Stimulated activated CD8-positive, alpha-beta memory T cell treated with anti-CD3 and anti-CD28 coated beads, Interleukin-12 subunit alpha, Interleukin-12 subunit beta, amount 100 ng/mL, for 24 hours (primary cell): ENCODE measurements around the gene RAB5B.
"Not testable (repeated sequence)": the region's sequence is repeated elsewhere in the genome, so short reads cannot be mapped to it uniquely, and the experiment has no call there.

Experiments used
- DNase-seq: peaks from one replicate; pipeline ENCODE4 v3.0.0-alpha.2; 2020; ENCODE audit errors: extremely low read depth

RAB5B gene

DNA sequence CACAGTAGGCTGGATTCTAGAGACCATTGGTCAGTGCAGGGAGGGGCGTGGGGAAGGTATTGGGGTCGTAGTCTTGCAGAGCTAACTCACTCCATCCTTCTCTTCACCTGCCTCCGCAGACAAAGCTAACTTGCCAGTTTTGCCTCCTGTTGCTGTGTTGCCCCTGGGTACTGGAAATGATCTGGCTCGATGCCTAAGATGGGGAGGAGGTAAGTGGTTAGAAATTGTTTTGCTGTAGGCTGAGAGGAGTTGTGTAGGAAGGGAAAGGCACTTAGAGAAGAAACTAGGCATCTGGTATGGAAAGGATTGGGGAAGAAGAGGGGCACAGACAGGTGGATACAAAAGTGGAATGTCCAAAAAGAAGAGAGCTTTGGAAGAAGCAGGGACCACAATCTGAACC lies 31.8 kb upstream of the RAB5B start:
- DNase-seq: no peak

DNA sequence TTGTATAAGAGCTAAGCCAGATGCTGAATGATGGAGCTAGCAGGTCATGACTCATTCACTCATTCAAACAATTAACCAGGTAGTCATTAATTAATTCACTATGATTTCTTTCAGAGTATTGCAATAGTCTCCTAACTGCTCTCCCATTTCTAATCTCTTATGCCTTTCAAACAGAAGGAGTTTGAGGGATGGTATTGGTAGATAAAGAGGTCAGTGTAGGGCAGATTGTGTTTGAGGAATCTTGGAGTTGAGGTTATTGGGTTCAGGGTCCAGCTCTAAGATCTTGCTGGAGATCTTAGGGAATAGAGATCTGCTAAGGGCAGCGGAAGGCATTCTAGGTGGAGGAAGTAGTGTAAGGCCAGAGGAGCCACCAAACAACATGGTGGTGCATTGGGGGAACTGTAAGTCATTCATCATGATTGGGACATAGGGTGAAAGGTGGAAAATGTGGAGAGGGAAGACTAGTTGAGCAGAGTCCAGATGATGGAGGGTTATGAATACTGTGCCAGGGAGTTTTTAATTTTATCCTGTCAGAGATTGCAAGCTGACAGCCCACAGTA lies 31.2 kb upstream of the RAB5B start:
- DNase-seq: no peak

DNA sequence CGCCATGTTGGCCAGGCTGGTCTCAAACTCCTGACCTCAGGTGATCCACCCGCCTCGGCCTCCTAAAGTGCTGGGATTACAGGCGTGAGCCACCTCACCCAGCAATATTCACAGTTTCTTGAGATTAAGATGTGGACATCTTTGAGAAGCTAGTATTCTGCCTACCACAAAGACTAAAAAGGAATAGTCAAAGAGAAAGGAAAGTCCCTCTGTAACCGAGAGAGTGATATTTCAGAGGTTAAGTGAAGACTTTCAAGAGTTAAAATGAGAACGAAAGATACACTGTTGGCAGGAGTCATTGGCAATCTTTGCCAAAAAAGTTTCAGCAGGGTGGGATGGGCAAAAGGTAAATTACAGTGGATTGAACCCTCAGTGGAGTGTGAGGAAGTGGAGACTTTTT lies 27.3 kb upstream of the RAB5B start:
- DNase-seq: no peak

DNA sequence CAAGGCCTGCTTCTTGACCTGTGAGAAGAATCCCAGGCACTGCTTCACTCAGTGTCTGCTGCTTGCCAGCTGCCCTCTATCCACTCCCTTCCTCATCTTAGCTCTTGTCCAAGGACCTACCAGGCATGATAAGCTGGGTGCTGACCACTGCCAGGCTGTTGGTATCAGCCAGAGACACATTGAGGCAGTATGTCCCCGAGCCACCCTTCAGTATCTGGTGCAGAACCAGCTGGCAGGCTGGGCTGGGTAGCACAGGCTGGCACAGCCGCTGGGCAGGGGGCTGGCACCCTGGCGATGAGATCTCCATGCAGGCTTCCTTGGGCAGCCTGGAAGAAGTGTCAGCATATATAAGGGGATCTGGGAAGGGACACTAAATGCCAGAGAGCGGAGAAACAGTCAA lies 18.5 kb upstream of the RAB5B start:
- DNase-seq: no peak

DNA sequence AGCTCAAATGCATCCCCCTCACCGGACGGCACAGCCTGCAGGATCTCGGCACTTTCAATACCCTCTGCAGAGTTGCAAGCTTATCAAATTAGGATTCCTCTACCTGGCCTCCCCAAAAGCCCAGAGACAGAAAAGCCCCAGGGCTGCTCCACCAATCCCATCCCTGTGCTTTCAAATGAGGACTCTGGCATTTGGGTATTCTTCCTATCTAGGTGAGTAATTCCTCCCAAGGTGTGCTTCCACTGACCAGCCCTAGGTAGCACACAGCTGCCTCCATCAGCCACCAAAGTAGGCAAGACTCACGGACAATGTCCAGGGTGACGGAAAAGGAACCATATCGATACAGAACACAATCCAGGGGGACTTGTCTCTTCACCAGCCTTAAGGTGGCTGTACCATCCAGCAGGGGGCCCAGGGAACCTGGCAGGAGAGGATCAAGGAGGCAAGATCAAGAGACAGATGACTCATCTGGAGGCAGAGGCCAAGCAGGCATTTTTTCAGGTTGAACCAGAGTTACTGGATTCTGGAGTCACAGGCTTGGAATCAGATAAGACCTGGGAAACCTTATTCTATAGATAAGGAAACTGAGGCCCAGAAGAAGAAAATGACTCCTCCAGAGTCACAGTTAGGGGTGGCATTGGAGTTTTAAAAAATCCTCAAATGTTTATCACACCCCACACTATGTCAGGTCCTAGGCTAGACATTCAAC lies 17.9 kb upstream of the RAB5B start:
- no peak for DNase-seq

DNA sequence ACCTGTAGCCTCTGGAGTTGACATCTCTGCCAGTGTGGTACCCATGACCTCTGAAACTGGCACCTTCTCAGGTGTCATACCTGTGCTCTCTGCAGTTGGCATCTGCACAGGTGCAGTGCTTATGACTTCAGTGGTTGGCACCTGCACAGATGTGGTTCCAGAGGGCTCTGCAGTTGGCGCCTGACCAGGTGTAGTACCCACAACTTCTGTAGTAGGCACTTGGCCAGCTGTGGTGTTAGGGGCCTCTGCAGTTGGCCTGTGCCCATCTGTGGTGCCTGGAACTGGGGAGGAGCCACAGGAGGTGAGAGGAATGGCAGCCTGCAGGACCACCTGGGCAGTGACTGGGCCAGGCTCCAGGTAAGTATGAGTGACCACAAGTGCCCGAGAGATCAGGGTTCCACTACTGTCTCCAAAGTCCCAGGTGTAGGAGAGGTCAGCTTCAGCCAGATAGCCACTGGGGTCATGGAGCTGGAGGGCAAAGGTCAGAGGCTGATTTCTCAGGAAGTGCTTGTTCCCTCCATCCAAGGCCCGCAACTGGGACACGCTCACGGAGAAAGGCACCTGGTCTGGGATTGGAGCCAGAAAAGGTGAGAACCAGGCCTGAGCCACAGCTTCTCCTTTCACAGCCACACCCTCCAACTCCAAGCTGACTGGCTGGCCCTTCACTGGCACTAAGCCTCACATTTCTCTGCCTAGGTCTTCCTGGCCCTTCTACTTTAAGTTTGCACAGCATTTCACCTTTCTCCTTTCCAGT lies 16.6 kb upstream of the RAB5B start:
- DNase-seq: no peak

DNA sequence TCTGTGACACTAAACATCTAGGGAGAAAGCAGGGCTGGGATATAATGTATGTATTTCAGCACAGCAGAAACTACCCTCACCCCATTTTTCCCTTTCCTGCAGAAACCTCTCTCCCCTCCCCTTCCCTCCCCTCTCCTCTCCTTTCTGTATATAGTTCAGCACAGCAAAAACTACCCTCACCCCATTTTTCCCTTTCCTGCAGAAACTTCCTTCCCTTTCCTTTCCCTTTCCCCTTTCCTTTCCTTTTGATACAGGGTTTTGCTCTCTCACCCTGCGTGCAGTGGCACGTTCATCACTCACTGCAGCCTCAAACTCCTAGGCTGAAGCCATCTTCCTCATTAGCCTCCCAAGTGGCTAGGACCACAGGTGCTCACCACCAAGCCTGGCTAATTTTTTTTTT lies 10.1 kb upstream of the RAB5B start:
- no peak for DNase-seq

DNA sequence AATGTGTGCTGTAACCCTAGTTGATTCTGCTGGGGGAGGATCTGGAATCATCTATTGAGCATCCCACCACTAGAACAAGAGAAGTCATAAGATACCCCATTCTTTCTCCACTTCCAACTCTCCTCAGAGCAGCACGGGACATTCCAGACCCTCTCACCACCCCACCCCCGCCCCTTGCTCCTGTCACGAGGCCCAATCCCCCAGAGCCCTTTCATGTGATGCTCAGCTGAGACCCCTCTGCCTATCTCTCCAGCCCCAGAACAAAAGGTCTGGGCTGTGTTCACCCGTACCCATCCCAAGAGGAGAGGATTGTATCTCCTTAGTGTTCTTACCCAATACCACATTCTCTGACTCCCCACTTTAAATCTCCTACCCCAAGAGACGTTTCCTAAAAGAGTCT lies 8.6 kb upstream of the RAB5B start:
- DNase-seq: no peak

DNA sequence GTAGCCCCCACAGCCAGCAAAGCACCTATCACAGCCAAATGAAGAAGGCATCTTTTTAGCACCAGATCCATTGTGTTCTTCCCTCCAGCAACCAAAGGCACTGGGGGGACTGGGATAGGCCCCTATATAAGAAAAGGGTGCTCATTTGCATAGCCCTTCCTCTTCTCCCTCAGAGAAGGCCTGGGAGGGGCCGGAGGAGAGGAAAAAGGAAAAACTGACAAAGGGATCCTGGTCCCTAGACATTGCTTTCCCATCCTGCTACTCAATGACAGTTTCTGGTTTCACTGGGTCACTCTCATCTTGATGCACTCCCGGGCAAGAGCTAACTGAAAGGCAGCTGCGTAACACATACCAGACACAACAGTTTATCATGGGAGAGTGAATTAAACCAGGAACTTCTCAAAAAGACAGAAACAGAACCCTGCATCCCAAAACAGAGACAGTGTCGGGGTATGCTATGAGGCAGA lies 7.9 kb upstream of the RAB5B start, which contains the start of gene PMEL:
TSS of gene PMEL (minus strand) at position 102 of the 467 bp plus-strand sequence. CDS start at position 71, 31 bp downstream.
- DNase-seq: no peak

DNA sequence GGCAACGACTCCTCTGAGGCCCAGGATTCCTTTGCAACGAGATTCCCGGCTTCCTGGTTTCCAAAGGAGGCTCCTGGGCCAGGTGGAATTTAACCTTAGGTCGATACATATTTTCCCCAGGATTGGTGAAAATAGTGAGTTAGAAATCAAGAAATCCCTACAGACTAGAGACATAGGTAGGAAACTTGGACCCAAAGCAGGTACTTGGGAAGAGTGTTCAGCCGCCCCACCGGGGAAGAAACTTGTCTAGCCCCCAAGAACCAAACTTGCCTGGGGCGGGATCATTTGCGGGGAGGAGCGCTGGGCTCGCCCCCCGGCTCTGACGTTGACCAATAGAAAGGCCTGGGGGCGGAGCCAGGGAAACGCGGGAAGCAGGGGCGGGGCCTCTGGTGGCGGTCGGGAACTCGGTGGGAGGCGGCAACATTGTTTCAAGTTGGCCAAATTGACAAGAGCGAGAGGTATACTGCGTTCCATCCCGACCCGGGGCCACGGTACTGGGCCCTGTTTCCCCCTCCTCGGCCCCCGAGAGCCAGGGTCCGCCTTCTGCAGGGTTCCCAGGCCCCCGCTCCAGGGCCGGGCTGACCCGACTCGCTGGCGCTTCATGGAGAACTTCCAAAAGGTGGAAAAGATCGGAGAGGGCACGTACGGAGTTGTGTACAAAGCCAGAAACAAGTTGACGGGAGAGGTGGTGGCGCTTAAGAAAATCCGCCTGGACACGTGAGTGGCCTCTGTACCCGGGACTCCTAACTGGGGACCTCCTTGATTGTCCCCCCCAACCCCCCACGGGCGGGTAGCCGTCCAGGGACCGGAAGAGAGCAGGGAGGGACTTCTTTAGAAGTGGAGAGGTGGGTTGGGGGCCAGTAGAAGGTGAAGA lies 7.2 kb upstream of the RAB5B start, which contains the start of gene CDK2:
TSS of gene CDK2 (plus strand) at position 423 of the 874 bp plus-strand sequence. CDS start at position 602, 179 bp downstream.
- peak; percentile 75 for DNase-seq

DNA sequence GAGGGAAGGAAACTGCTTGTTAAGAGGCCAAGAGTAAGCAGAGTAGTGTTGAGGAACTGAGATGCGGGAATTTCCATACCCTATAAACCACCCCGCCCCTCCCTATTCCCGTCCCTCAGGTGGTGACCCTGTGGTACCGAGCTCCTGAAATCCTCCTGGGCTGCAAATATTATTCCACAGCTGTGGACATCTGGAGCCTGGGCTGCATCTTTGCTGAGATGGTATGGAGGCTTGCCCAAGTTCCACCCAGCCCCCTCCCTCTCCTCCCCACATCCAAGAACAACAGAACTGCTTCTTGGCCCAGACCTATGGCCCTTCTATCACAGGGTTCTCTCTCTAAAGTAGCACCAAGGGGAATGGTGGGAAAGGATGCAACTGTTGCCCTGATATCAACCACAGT lies 4.5 kb upstream of the RAB5B start:
- DNase-seq: no peak

DNA sequence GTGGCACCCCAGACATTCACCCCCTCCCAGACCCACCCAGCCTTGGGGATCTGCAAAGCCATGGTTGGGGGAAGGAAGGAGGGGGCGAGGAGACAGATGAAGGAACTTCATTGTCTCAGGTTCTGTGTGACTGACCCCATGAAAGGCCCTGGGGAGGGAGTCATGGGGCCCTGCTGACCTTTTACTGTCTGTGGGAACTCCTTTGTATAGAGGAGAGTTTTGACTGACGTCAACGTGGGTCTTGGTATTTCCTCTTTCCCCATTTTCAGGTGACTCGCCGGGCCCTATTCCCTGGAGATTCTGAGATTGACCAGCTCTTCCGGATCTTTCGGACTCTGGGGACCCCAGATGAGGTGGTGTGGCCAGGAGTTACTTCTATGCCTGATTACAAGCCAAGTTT lies 3.1 kb upstream of the RAB5B start:
- DNase-seq: no peak

DNA sequence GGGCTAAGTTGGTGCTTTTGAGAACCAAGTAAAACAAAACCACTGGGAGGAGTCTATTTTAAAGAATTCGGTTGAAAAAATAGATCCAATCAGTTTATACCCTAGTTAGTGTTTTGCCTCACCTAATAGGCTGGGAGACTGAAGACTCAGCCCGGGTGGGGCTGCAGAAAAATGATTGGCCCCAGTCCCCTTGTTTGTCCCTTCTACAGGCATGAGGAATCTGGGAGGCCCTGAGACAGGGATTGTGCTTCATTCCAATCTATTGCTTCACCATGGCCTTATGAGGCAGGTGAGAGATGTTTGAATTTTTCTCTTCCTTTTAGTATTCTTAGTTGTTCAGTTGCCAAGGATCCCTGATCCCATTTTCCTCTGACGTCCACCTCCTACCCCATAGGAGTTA lies 1.8 kb upstream of the RAB5B start:
- DNase-seq: no peak

DNA sequence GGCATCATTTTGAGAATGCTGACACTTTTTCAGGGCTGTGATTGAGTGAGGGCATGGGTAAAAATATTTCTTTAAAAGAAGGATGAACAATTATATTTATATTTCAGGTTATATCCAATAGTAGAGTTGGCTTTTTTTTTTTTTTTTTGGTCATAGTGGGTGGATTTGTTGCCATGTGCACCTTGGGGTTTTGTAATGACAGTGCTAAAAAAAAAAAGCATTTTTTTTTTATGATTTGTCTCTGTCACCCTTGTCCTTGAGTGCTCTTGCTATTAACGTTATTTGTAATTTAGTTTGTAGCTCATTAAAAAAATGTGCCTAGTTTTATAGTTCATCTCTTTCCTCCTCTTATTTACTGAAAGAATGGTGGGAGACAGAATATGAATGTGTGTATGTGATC lies 1.4 kb upstream of the RAB5B start:
- DNase-seq: no peak

DNA sequence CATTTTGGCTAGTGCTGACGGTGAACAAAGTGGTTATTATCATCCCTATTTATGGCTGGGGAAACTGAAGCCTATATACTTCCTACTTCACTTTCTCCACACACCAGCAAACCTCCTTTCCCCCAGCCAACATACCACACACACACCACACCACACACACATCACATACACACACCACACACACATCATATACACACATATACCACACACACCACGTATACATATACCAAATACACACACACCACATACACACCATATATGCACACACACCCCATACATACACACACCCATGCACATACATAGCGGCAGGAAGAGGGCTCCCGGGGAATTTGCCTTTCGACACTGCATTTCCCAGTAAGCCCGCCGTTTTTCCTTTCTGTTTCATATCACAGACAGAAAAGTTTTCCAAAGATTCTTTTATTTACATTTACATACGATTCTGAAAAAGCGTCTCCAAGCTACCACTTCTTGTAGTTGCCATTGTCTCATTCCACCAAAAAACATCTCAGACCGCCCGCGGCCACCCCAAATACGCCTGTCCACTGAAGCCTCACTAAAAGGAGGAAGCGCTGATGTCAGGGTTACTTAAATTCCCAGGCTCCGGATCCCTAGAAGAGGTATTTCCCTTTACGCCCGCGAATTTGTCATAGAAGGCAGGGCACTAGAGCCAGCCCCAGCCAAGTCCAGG lies 823 bp upstream of the RAB5B start:
- DNase-seq: no peak

DNA sequence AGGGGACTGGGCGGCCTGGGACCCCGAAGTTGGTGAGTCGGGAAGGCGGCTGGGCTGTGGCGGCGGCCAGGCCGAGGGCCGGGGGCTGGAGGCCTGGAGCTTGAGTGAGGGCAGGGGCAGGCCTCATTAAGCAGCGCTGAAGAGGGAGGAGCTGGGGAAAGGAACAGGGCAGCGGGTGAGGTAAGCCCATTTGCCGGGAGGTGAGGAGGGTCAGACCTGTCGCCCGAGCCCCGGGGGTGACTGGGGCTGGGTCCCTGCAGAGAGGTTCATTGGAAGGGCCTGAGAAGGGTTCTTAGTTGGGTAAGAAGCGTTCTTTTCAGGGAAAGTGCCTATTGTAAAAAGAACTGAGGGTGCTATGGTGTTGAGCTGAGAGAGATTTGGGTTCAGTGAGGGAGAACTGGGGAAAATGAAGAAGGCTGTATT lies 441 bp downstream of the RAB5B start:
- no peak for DNase-seq

DNA sequence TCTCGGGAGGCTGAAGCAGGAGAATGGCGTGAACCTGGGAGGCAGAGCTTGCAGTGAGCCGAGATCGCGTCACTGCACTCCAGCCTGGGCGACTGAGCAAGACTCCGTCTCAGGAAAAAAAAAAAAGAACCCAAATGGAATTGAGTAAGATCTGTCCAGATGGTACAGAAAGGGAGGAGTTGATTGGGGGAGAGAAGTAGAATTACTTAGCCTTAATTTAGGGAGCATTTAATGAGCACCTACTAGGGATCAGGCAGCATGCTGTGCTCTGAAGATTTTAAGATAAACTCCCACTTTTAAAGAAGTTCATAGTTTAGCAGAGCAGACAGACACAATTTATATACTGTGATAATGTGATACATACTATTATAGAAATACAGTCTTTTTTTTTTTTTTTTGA lies 4.5 kb downstream of the RAB5B start:
- DNase-seq: no peak

DNA sequence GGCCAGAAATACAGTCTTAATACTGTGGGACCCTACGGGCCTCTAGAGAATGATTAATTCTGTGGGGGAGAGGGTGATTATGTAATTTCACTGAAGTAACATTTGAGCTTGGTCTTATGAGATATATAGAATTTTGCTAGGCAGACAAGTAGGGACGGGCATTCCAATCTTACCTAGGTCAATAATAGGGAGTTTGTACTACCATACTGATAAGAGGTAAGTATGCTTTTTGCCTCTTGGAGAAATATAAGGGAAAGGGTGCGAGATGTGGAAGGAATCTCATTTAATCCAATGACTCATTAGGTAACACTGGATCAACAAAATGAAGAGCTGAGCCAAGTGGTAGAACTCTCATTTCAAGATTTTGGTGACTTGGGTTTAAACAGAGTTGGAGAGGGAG lies 5.2 kb downstream of the RAB5B start:
- DNase-seq: no peak

DNA sequence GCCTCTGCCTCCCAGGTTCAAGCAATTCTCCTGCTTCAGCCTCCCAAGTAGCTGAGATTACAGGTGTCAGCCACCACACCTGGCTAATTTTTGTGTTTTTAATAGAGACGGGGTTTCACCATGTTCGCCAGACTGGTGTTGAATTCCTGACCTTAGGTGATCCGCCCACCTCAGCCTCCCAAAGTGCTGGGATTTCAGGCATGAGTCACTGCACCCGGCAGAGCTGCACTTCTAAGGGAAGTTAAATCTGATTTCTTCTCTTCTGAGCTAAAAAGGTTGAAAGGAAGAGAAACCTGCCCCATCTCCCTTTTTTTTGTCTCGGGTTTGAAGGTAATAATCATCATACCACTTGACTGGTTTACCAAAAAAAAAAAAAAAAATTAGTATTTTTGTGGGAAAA lies 8.0 kb downstream of the RAB5B start:
- DNase-seq: not testable (repeated sequence)

DNA sequence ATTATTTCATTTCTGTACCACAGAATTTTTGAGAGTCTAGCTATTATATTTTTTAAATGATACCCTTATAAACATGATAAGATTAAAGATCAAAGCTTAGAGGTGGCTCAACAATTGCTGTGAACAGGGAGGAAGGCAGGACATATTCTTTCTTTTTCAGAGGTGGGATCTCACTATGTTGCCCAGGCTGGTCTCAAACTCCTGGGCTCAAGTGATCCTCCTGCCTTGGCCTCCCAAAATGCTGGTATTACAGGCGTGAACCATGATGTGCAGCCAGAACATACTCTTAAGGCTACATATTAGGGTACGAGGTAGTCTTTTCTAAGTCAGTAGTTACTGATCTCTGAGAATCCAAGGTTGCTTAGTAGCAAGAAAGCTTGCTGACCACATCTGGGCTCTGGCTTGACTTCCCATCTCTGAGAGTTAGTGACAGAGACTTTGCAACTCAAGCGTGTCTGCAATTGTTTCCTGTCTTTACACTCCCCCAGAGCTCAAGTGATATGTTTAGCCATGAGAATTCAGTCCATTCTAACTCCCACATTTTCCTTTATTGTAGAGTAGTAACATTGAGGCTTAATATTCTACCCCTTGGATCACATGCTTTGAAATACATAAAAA lies 8.6 kb downstream of the RAB5B start:
- no peak for DNase-seq
